MG63 (cell line): ENCODE data around the gene TREML4. TPM values are rescaled to one million over a fixed set of nuclear protein-coding genes. Genes with fewer than 3 reads are reported as not detected.
A peak's percentile ranks its signal among the peaks of the same experiment; 100 is the strongest.
"Not testable (repeated sequence)": the region's sequence is repeated elsewhere in the genome, so short reads cannot be mapped to it uniquely, and the experiment has no call there.

Experiments
- DNase-seq: peaks from one replicate; pipeline ENCODE4 v3.0.0-alpha.2; 2020
- H3K27me3 ChIP-seq: fragments of 250-450 bp; sonication (Bioruptor Pico); 2 replicates; pipeline ENCODE4 v1.5.1; 2020; ENCODE audit warnings: mild to moderate bottlenecking, moderate library complexity
- H3K36me3 ChIP-seq: fragments of 250-450 bp; sonication (Bioruptor Pico); 2 replicates; pipeline ENCODE4 v1.5.1; 2020; ENCODE audit warnings: mild to moderate bottlenecking, moderate library complexity
- H3K4me3 ChIP-seq: fragments of 250-450 bp; sonication (Bioruptor Pico); 2 replicates; pipeline ENCODE4 v1.5.1; 2020; ENCODE audit warnings: mild to moderate bottlenecking, moderate library complexity
- H3K9me3 ChIP-seq: fragments of 250-450 bp; sonication (Bioruptor Pico); 2 replicates; pipeline ENCODE4 v1.5.1; 2020; ENCODE audit warnings: mild to moderate bottlenecking, moderate library complexity
- total RNA-seq: library from RNA; depleted of rRNA; stranded (reverse); fragments of >200 nt; shearing (Covaris generic); gene quantifications from 2 replicates; pipeline ENCODE4 v1.2.3, GENCODE V29; 2014; ENCODE audit warnings: low replicate concordance; rRNA removed

TREML4 gene, protein sequence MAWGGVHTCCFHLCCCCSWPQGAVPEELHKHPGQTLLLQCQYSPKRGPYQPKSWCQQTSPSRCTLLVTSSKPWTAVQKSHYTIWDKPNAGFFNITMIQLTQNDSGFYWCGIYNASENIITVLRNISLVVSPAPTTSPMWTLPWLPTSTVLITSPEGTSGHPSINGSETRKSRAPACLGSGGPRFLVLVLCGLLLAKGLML
- not detected in 2 replicates for total RNA-seq

DNA sequence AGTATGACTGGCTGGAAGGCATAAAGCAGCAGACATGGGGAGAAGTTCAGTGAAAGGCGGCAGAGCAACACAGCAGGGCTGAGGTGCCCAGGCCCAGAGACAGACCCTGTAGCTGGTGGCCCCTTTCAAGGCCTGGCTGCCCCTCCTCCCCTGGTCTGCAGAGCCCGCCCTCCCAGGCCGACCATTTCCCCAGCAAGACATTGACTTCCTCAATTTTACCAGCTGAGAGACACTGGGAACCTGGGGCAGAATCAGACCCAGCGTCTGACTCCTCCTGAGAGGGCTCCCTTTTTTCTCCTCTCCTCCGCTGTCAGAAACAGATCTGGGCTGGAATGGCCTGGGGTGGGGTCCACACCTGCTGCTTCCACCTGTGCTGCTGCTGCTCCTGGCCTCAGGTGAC, at the start of gene TREML4:
Gene TREML4 (plus strand): TSS at position 254 of the 400 bp plus-strand sequence. CDS start 79 bp downstream, at position 333.
- DNase-seq: no peak

DNA sequence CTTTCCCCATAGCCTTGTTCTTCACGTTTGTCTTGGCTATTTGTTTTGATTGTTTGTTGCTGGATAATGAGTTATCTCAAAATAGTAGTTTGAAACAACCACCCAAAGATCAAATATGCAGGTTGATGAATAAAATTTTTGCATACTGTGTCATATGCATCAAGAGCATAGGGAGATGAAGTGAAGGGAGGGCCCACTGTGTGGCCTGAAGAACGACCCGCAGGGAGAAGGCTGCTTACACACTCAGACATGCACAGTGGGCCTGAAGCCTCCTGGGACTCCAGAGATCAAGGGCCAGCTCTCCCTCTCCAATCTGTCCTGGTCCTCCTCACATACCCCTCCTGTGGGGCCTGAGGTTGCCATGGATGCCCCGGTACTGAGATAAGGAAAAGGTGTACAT, 49.0 kb upstream of the TREML4 start:
- H3K9me3 ChIP-seq: no peaks in the 10 kb centered on the region
- no peak overlapping the region for H3K4me3 ChIP-seq
- no peaks in the 10 kb centered on the region for H3K36me3 ChIP-seq
- H3K27me3 ChIP-seq: no peaks in the 10 kb centered on the region
- no peak for DNase-seq

More for the DNA sequence above, at the start of gene TREML4:
- no peak within 1 kb of the TSS for H3K4me3 ChIP-seq
- H3K36me3 ChIP-seq: no peaks in the 10 kb centered on the region
- peaks cover 2% of the 10 kb centered on the region; the same call in 1 of the 2 replicates for H3K27me3 ChIP-seq
- no peaks in the 10 kb centered on the region for H3K9me3 ChIP-seq

DNA sequence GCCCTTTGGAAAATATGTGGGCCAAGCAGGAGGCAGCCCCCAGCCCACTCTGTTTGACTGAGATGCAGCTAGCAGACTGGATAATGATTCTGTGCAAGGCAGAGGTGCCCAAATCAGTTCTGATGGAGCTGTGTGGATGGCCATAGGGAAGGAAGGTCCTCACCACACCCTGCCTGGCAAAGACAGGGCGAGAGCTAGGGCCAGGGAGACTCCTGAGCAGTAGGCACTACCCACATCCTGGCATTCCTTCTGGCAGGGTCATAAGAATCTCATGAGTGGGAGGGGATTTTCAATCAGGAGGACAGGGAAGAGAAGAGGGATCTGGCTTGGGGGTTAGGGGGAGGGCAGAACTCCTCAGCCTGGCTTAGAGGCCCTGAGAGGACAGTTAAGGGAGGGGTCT, 46.6 kb upstream of the TREML4 start:
- Histone ChIP-seq H3K9me3 (no peaks in the 10 kb centered on the region), H3K4me3 (no peak overlapping the region), H3K36me3 (no peaks in the 10 kb centered on the region), H3K27me3 (no peaks in the 10 kb centered on the region)
- no peak for DNase-seq

DNA sequence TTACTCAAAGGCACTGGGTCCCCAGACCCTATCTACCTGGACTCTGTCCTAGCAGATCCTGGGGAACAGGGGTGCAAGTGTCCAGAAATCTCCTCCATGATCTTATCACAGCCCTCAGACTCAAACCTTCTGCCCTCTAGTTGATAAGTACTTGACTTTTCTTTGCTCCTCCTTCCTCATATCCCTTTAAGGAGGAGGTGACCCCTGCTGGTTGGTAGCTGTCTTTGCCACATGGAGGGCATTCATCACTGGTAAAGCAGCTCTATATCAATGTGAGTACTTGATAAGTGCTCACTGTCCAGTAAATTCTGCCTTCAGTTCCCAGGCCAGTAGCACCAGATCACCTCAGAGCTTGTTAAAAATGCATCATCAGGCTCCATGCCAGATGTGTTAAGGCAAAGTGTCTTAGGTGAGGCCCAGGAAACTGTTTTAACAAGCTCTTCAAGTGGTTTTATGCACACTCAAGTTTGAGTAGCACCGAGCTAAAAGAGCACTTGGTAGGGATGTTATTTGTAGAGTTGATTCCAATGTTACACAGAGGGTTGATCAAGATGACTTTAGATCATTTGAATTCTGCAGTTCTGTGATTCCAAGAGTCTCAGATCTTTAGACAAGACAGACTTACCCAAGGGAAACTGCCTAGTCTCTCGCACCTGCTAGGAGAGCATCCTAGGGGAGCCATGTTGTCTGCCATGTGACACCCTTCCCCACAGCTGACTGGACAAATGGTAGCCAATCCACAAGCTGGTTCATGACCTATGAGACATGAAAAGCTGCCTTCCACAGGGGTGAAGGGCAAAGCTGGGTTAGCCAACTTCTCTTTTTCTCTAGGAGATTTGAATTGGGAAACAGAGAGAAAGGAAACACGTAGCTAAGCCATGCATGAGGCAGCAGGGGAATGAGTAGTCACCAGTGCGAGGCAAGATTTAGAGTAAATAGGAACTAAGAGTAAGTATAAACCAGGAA, 45.8 kb upstream of the TREML4 start:
- H3K9me3 ChIP-seq: no peaks in the 10 kb centered on the region
- H3K36me3 ChIP-seq: no peaks in the 10 kb centered on the region
- no peaks in the 10 kb centered on the region for H3K27me3 ChIP-seq
- DNase-seq: no peak
- no peak overlapping the region for H3K4me3 ChIP-seq

DNA sequence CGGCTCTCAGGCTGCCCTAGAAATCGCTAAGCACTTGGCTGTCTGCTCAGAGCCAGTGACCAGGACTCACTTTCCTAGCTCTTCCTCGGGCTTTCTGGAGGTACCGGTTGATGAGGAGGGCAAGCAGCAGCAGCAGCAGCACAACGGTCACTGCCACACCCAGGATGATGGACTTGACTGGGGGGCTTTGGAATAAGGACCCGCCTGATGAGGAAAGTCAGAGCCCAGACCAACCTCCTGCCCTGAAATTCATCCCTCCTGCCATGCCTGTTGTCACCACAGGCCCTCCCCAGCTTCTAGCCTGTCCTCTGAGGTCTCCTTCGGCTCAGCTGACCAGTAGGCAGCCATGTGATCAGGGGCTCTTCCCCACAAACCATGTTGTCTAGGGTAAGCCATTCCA, 43.4 kb upstream of the TREML4 start:
- no peaks in the 10 kb centered on the region for H3K9me3 ChIP-seq
- H3K27me3 ChIP-seq: no peaks in the 10 kb centered on the region
- DNase-seq: no peak
- no peak overlapping the region for H3K4me3 ChIP-seq
- H3K36me3 ChIP-seq: no peaks in the 10 kb centered on the region

DNA sequence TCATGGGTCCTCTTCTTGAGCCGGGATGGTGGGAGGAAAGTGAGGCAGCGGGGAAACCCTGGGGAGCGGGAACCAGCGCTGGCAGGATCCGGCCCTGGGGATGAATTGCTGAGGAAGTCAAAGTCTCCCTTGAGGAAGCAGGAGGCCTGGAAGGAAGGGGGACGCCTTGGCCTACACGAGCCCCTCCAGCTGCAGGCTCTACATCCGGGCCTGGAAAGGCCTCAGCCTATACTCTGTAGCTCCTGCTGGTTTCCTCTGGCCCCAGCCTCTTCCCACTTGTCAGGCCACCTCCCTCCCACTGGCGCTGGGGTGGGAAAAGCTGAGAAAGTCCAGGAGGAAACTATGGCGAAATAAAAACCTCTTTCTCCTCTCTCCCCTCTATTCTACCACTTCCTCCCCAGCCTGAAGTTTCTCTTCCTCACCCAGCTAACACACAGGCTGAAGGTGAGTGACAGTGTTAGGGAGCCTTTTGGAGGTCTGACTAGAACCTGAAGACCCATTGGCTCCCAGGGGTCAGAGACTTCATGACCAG, 42.1 kb upstream of the TREML4 start:
- Histone ChIP-seq H3K9me3 (no peaks in the 10 kb centered on the region), H3K4me3 (no peak overlapping the region), H3K27me3 (no peaks in the 10 kb centered on the region), H3K36me3 (no peaks in the 10 kb centered on the region)
- no peak for DNase-seq

DNA sequence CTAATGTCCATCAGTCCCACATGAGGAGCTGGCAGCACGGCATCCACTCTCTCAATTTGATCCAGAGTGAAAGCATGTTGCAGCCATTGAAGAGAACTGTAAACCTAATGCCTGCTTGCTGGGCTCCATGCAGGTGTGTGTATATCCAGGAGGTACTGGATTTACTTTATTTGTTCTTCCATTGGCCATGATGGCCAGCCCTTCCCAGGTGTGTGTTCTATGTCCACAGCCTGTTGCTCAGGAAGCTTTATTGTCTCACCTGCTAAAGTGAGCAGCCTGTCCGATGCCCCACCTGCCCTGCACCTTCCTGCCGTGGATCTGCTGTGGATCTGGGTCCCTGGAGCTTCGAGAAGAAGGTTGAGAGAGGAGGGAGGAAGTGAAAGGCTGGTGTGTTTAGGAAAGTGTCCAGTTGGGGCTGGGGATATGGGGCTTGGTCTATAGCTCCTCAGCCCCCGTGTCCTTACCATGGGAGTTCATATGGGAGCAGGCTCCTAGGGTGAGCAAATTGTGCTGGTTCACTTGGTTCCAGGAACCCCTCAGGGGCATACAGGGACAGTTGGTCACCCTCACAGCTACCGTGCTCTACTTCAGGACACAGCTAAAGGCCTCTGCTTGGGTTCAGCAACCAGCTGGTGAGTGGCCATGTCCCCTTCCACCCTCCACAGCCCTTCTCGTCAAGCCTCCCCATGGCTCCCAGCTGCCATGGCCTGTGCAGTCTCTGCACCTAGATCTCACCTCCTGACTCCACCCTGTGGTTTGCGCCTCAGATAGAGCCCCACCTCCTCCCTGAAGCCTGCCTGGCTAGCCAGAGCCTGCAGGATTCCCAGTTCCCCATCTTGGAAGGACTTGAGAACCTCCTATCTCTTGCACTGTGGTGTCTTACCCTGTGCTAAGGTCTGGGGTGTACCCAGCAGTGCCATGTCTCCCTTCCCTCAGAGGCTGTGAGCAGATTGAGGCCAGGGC, 39.9 kb upstream of the TREML4 start:
- DNase-seq: no peak
- Histone ChIP-seq H3K9me3 (no peaks in the 10 kb centered on the region), H3K27me3 (no peaks in the 10 kb centered on the region)

DNA sequence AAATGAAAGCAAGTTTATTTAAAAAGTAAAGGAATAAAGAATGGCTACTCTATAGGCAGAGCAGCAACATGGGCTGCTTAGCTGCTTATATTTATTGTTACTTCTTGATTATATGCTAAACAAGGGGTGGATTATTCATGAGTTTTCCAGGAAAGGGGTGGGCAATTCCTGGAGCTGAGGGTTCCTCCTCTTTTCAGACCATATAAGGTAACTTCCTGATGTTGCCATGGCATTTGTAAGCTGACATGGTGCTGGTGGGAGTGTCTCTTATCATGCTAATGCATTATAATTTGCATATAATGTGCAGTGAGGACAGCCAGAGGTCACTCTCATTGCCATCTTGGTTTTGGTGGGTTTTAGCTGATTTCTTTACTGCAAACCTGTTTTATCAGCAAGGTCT, 39.1 kb upstream of the TREML4 start:
- H3K27me3 ChIP-seq, DNase-seq, H3K9me3 ChIP-seq, H3K36me3 ChIP-seq, H3K4me3 ChIP-seq: not testable (repeated sequence)

More for the DNA sequence above, 39.9 kb upstream of the TREML4 start:
- Histone ChIP-seq H3K4me3 (no peak overlapping the region), H3K36me3 (no peaks in the 10 kb centered on the region)

DNA sequence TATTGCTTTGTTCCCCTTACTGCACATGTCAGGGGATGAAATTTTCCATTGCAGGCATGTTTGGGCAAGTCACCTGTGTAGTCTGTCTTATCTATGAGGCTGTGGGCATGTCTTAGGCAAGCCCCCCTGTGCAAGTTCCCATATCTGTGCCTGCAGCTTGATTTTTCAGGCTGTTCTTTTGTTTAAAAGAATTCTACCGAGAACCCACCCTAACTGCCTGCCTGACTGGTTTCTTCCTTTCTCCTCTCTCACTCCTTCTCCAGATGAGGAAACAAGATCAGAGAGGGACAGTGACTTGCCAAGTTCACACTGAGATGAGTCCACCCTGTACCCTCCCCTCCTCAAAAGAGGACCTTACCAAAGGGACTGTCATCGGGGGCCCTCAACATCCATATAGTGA, 38.2 kb upstream of the TREML4 start:
- Histone ChIP-seq H3K4me3 (no peak overlapping the region), H3K9me3 (no peaks in the 10 kb centered on the region), H3K36me3 (no peaks in the 10 kb centered on the region), H3K27me3 (no peaks in the 10 kb centered on the region)
- no peak for DNase-seq

DNA sequence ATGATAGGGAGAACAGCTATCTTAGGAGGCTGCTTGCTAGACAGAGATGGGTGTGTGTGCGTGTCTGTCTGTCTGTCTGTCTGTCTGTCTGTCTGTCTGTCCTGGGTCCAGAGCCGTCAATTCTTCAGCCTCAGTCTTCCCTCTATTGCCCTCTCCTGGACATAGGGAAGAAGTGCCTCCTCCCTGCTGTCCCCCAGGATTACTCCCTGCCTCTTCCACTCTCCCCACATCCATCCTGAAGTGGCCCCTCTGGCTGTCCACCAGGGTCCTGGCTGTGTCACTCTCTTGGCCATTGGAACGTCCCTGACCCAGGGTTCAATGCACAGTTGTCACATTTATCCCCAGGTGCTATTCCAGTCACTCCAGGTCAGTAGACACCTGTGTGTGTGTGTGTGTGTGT, 37.4 kb upstream of the TREML4 start:
- H3K36me3 ChIP-seq: no peaks in the 10 kb centered on the region
- no peak for DNase-seq
- no peaks in the 10 kb centered on the region for H3K27me3 ChIP-seq
- H3K4me3 ChIP-seq: no peak overlapping the region
- no peaks in the 10 kb centered on the region for H3K9me3 ChIP-seq

DNA sequence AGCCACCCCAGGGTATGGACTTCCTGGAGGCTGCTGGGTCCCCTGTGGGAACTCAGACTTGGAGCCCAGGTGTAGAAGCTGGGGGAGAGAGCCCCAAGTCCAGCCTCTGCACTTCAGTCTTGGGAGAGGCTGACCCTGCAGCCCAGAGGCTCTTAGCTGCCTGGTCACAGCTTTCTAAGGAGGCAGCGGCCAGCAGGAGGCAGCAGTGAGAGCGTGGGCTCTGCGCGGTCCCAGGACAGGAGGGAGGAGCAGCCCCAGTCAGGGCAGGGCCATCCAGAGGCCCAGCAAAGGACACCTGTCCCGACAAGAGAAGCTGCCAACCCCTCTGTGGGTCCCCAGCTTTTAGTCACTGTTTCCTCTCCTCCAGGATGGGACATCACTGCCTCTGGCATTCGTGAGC, 36.6 kb upstream of the TREML4 start:
- peak; percentile 6 for DNase-seq
- H3K36me3 ChIP-seq: no peaks in the 10 kb centered on the region
- H3K9me3 ChIP-seq: no peaks in the 10 kb centered on the region

DNA sequence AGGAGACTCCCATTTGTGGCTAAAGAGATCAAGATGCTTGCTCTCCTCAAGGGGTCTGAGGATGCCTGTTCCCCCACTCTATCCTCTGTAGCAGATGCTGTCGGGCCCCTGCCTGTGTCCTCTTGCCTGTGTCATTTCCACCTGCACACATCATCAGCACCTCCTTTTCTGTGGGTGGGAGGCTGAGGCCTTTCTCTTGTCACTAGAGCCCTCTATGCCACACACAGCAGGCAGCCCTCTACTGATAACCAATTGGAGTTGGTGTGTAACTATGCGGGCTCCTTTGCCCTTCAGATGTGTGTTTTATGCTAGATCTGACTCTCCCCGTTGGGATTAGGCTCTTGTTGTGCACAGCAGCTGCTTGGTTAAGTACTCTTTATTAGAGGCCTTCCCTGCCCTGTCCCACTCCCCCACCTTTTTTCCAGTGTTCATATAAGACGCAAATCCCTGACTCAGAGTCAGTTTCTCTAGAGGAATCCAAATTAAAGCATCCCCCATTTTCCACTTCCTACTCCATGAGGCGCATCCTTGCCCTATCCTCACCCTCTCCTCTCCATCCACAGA, 34.9 kb upstream of the TREML4 start:
- H3K4me3 ChIP-seq: no peak overlapping the region
- no peak for DNase-seq
- no peaks in the 10 kb centered on the region for H3K9me3 ChIP-seq
- no peaks in the 10 kb centered on the region for H3K36me3 ChIP-seq
- H3K27me3 ChIP-seq: no peaks in the 10 kb centered on the region

More for the DNA sequence above, 36.6 kb upstream of the TREML4 start:
- Histone ChIP-seq H3K4me3 (no peak overlapping the region), H3K27me3 (no peaks in the 10 kb centered on the region)

DNA sequence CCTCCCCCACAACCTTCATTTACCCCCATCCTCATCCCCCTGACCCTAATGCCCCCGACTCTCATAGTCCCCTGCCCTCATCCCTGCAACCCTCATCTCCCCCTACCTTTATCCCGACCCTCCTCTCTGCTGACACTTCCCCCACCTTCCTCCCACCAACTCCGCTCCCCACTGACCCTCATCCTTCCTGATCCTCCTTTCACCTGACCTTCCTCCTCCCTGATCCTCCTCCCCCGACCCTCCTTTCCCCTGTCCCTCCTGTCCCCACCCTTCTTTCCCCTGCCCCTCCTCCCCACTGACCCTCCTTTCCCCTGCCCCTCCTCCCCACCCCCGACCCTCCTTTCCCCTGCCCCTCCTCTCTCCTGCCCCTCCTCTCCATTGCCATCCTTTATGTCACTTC, 34.3 kb upstream of the TREML4 start:
- DNase-seq: no peak
- H3K9me3 ChIP-seq: no peaks in the 10 kb centered on the region
- H3K36me3 ChIP-seq: no peaks in the 10 kb centered on the region
- H3K27me3 ChIP-seq: no peaks in the 10 kb centered on the region
- no peak overlapping the region for H3K4me3 ChIP-seq

DNA sequence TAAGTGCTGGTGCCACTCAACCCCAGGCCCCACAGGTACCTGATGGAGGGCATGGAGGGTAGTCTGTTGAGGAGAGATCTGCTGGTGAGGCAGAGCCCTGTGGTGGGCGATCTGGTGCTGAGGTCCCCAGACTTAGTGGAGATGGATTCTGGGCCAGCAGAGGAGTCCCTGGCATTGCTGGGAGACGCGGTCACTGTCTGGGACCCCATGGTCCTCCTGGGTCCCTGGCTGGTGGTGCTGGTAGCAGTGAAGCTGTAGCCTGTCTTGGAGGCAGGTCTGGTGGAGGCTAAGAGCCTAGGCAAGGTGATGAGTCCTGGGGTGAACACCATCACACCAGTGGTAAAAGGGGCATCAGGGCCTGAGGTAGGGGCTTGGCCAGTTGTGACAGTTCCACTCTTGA, 33.8 kb upstream of the TREML4 start:
- Histone ChIP-seq H3K9me3 (no peaks in the 10 kb centered on the region), H3K4me3 (no peak overlapping the region)

DNA sequence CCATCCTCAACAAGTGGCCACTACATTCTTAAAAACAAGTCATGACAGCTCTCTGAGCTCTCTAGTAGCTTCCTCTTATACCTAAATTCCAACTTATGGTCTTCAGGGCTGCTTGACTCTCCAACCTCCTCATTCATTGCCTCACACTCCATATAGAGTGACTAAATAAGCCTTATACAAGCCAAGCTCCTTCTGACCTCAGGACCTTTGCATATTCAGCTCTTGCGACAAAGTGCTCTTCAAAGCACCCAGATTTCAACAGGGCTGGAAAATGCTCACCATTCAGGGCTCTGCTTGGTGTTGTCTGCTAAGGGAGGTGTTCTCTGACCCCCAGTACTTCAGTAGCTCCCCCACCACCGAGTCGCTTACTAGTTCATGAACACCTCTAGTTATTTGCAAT, 30.9 kb upstream of the TREML4 start:
- H3K36me3 ChIP-seq: no peaks in the 10 kb centered on the region
- no peak overlapping the region for H3K4me3 ChIP-seq
- no peaks in the 10 kb centered on the region for H3K9me3 ChIP-seq
- no peaks in the 10 kb centered on the region for H3K27me3 ChIP-seq
- DNase-seq: no peak

More for the DNA sequence above, 33.8 kb upstream of the TREML4 start:
- Histone ChIP-seq H3K36me3 (no peaks in the 10 kb centered on the region), H3K27me3 (no peaks in the 10 kb centered on the region)
- DNase-seq: no peak

DNA sequence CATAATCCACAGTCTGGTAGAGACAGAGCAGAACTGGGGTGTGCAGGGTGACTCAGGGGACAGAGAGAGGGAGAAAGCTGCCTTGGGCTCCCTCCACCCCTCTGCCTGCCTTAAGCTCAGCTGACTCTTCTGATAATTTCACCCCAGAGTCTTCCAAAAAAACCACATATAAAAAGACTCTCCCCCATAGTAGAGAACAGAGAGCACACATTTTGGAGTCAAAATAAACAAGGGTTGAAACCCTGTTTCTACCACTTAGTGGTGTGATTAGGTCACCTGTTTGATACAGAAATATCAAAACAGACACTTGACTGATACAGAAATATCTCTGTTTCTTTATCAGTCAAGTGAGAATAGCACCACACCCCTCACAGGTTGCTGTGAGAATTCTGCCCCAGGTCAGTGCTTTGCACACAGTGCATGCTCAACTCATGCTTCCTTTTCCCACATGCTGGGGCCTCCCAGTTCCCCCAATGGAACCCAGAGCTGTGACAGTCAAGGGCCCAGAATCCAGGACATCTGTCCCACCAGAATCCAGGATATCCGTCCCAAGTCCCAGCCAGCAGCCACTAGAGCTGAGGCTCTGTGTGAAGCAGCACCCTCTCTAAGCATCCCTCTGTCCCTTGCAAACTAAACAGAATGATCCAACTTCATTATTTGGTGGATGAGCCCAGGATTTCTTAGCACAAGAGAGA, 28.4 kb upstream of the TREML4 start:
- Histone ChIP-seq H3K36me3 (no peaks in the 10 kb centered on the region), H3K4me3 (no peak overlapping the region), H3K27me3 (no peaks in the 10 kb centered on the region), H3K9me3 (no peaks in the 10 kb centered on the region)
- no peak for DNase-seq
